Ovary (tissue), 3 donors: ENCODE data around the gene CACNB2.

Experiments used
- CTCF ChIP-seq, 3 donors: fragments of 450-650 bp in 2 of 3; fragments of 200-600 bp in 1 of 3; IDR thresholded peaks; one replicate each; pipeline versions ENCODE4 v1.5.1 to v1.8.0; 2016 to 2022; ENCODE audit warnings: antibody characterized with exemption in 3 of 3, mild to moderate bottlenecking in 1 of 3
- POLR2A ChIP-seq: fragments of 450-650 bp; IDR thresholded peaks from one replicate; pipeline ENCODE4 v1.6.1; 2017; ENCODE audit warnings: antibody characterized with exemption, mild to moderate bottlenecking, moderate library complexity
- donor health status: DM: no; HTN: no; CAD: no.

- no peak for TF ChIP-seq POLR2A
- no peak for TF ChIP-seq CTCF (IDR thresholded peaks at IDR 0.05)
These were observed 333.9 kb downstream of the CACNB2 start for GRCh38 chr10:18474118-18474455.
